ENCODE data around the gene LPCAT1. TPM values are rescaled to one million over a fixed set of nuclear protein-coding genes. Genes with fewer than 3 reads are reported as not detected.

The LPCAT1 gene
- total RNA-seq, 1 experiment from 2014 or later = 75.0 TPM

DNA sequence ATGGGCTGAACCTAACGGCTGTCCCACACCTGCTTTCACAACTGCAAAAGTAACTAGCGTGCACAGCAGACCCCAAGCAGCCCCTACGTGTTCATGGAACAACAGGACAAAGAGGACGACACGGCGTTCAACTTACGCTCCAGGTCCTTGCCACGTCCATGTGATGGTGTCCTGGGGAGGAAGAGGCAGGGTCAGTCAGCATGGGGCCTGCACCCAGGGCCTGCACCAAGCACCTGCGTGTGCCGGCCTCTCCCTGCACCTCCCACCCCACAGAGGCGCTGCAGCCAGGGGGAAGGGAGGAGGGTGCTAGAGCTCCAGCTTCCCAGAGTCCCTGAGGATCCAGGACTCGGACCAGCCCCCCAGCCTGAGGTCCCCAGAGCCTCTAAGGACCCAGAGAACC, 43.0 kb downstream of the LPCAT1 start:
- Histone ChIP-seq H3K4me3 (replicated peaks in 1 of 2; ENCODE audit: low read depth in 1 of 2, low read length in 2 of 2) (no peak overlapping the region), H3K27ac (ENCODE audit: low read depth, low read length) (no peak overlapping the region), H3K9me2 (ENCODE audit: insufficient read depth) (no peaks in the 10 kb centered on the region), H3K36me3 (ENCODE audit: control insufficient read depth in 1 of 2, insufficient read depth in 2 of 2, low read length in 2 of 2) (peaks cover 9 to 17% of the 10 kb centered on the region in 2 experiments; a peak in 2 of 4 replicates), H3K79me2 (ENCODE audit: insufficient read depth, low read length) (no peaks in the 10 kb centered on the region), H3K9ac (ENCODE audit: low read length) (no peak overlapping the region), H3K27me3 (ENCODE audit: insufficient read depth, low read length) (no peaks in the 10 kb centered on the region), H3K9me3 (ENCODE audit: control insufficient read depth in 1 of 2, insufficient read depth in 1 of 2, low read depth in 1 of 2, low read length in 2 of 2) (no peaks in the 10 kb centered on the region), H3K4me1 (ENCODE audit: control insufficient read depth in 1 of 2, insufficient read depth in 2 of 2, low read length in 2 of 2) (no peaks in the 10 kb centered on the region), H4K20me1 (ENCODE audit: insufficient read depth) (no peaks in the 10 kb centered on the region), H3K4me2 (ENCODE audit: low read length) (no peak overlapping the region), H2AFZ (ENCODE audit: low read depth, low read length, poor library complexity, severe bottlenecking) (no peak overlapping the region)
- ChIA-PET RAD21 (ENCODE audit: low non-redundant PET in 1 of 2, low total read pairs in 2 of 2, uncharacterized antibody in 2 of 2, unreplicated experiment in 2 of 2) (no interaction called here), CTCF (no interaction called here), POLR2A (no interaction called here)
- ATAC-seq (no peak), DNase-seq (ENCODE audit: low read depth, low spot score) (no peak)
- intact Hi-C loops (cut with micrococcal nuclease) = no loop called here
- TF ChIP-seq RAD21 (IDR thresholded peaks at IDR 0.05; ENCODE audit: low read depth) (no peak), SIN3A (IDR thresholded peaks at IDR 0.05; ENCODE audit: low read depth) (no peak)
- no TSS peak for BruUV-seq (replicated peaks)

DNA sequence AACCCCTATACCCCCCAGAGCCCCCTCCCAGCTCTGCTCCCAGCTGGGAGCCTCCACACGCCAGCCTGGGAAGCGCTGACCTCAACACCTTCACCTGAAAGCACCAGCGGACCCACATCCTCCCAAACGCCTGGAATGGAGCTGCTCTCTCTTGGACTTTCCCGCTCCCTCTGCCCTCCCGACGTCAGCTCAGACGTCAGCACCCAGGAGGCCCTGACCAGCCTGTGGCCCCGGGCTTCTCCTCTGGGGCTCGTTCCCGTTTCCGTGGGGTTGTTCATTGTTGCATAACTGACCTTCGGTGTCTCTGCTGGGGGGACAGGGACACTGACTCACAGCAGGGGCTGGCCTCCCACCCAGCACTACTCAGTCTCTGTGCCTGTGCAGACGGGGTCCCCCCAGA, 43.5 kb downstream of the LPCAT1 start:
- intact Hi-C loops (cut with micrococcal nuclease) = no loop called here
- no peak; the same call in 1 of the 2 replicates for ATAC-seq
- no peak overlapping the region for H3K27ac ChIP-seq (ENCODE audit: low read depth, low read length)
- no peak overlapping the region for H3K9ac ChIP-seq (ENCODE audit: low read length)
- no peak overlapping the region for H2AFZ ChIP-seq (ENCODE audit: low read depth, low read length, poor library complexity, severe bottlenecking)
- H3K36me3 ChIP-seq (ENCODE audit: control insufficient read depth in 1 of 2, insufficient read depth in 2 of 2, low read length in 2 of 2) = peaks cover 9 to 20% of the 10 kb centered on the region in 2 experiments; a peak in 2 of 4 replicates
- H3K27me3 ChIP-seq (ENCODE audit: insufficient read depth, low read length) = no peaks in the 10 kb centered on the region
- H3K79me2 ChIP-seq (ENCODE audit: insufficient read depth, low read length) = no peaks in the 10 kb centered on the region
- H4K20me1 ChIP-seq (ENCODE audit: insufficient read depth) = no peaks in the 10 kb centered on the region
- ChIA-PET POLR2A (no interaction called here), RAD21 (ENCODE audit: low non-redundant PET in 1 of 2, low total read pairs in 2 of 2, uncharacterized antibody in 2 of 2, unreplicated experiment in 2 of 2) (interaction anchor here in 1 of 2 experiments (0.7 kb wide), 1 partner anchor 60 kb away, joined by 5 read pairs; no protein-coding TSS in a partner anchor), CTCF (interaction anchor here (1.0 kb wide), 1 partner anchor 165 kb away, joined by 3 read pairs; no protein-coding TSS in a partner anchor)
- H3K4me2 ChIP-seq (ENCODE audit: low read length) = no peak overlapping the region
- no peak overlapping the region for H3K4me3 ChIP-seq (replicated peaks in 1 of 2; ENCODE audit: low read depth in 1 of 2, low read length in 2 of 2)
- TF ChIP-seq YY1 (IDR thresholded peaks at IDR 0.05; ENCODE audit: extremely low read depth, insufficient replicate concordance, low read depth, low read length) (no peak), EGR1 (IDR thresholded peaks at IDR 0.05; ENCODE audit: low read depth) (no peak), SP1 (IDR thresholded peaks at IDR 0.05; ENCODE audit: low read depth) (no peak), POLR2AphosphoS5 (IDR thresholded peaks at IDR 0.05; ENCODE audit: low read depth, low read length) (no peak), ELF1 (IDR thresholded peaks at IDR 0.05; ENCODE audit: borderline replicate concordance, low read depth) (no peak)
- TF ChIP-seq, protein P1, sequence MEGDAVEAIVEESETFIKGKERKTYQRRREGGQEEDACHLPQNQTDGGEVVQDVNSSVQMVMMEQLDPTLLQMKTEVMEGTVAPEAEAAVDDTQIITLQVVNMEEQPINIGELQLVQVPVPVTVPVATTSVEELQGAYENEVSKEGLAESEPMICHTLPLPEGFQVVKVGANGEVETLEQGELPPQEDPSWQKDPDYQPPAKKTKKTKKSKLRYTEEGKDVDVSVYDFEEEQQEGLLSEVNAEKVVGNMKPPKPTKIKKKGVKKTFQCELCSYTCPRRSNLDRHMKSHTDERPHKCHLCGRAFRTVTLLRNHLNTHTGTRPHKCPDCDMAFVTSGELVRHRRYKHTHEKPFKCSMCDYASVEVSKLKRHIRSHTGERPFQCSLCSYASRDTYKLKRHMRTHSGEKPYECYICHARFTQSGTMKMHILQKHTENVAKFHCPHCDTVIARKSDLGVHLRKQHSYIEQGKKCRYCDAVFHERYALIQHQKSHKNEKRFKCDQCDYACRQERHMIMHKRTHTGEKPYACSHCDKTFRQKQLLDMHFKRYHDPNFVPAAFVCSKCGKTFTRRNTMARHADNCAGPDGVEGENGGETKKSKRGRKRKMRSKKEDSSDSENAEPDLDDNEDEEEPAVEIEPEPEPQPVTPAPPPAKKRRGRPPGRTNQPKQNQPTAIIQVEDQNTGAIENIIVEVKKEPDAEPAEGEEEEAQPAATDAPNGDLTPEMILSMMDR (IDR thresholded peaks at IDR 0.05 in 2 of 3, conservative IDR thresholded peaks at IDR 0.05 in 1 of 3; ENCODE audit: borderline replicate concordance in 1 of 3, insufficient read depth in 1 of 3, low read depth in 2 of 3, low read length in 2 of 3) = no peak
- TF ChIP-seq, protein P2, sequence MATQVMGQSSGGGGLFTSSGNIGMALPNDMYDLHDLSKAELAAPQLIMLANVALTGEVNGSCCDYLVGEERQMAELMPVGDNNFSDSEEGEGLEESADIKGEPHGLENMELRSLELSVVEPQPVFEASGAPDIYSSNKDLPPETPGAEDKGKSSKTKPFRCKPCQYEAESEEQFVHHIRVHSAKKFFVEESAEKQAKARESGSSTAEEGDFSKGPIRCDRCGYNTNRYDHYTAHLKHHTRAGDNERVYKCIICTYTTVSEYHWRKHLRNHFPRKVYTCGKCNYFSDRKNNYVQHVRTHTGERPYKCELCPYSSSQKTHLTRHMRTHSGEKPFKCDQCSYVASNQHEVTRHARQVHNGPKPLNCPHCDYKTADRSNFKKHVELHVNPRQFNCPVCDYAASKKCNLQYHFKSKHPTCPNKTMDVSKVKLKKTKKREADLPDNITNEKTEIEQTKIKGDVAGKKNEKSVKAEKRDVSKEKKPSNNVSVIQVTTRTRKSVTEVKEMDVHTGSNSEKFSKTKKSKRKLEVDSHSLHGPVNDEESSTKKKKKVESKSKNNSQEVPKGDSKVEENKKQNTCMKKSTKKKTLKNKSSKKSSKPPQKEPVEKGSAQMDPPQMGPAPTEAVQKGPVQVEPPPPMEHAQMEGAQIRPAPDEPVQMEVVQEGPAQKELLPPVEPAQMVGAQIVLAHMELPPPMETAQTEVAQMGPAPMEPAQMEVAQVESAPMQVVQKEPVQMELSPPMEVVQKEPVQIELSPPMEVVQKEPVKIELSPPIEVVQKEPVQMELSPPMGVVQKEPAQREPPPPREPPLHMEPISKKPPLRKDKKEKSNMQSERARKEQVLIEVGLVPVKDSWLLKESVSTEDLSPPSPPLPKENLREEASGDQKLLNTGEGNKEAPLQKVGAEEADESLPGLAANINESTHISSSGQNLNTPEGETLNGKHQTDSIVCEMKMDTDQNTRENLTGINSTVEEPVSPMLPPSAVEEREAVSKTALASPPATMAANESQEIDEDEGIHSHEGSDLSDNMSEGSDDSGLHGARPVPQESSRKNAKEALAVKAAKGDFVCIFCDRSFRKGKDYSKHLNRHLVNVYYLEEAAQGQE (IDR thresholded peaks at IDR 0.05; ENCODE audit: low read depth) = no peak
- H3K4me1 ChIP-seq (ENCODE audit: control insufficient read depth in 1 of 2, insufficient read depth in 2 of 2, low read length in 2 of 2) = no peaks in the 10 kb centered on the region
- H3K9me2 ChIP-seq (ENCODE audit: insufficient read depth) = no peaks in the 10 kb centered on the region
- no peak for DNase-seq (ENCODE audit: low read depth, low spot score)
- no peaks in the 10 kb centered on the region for H3K9me3 ChIP-seq (ENCODE audit: control insufficient read depth in 1 of 2, insufficient read depth in 1 of 2, low read depth in 1 of 2, low read length in 2 of 2)
- BruUV-seq (replicated peaks) = no TSS peak

All from HCT116 (cell line).